ENCODE results near the gene ZNF552.

The ZNF552 gene

DNA sequence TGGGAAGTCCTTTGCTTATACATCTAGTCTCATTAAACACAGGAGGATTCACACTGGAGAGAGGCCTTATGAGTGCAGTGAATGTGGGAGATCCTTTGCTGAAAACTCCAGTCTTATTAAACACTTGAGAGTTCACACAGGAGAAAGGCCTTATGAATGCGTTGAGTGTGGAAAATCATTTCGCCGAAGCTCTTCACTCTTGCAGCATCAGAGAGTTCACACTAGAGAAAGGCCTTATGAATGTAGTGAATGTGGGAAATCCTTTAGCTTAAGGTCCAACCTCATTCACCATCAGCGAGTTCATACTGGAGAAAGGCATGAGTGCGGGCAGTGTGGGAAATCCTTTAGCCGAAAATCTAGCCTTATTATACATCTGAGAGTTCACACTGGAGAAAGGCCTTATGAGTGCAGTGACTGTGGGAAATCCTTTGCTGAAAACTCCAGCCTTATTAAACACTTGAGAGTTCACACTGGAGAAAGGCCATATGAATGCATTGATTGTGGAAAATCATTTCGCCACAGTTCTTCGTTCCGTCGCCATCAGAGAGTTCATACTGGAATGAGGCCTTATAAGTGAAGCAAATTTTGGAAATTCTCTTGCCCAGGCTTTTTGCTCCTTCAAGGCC, 35.4 kb downstream of the ZNF552 start:
- peaks cover 24 to 60% (median 35%) of the 10 kb centered on the region in 5 donors for H3K9me3 ChIP-seq (ENCODE audit: control insufficient read depth in 5 of 5, low read length in 5 of 5)
- peak overlapping the region in 3 of 5 donors; percentile 3 to 46 (median 39) for H3K4me3 ChIP-seq (ENCODE audit: low read depth in 1 of 5, low read length in 5 of 5)
- no peak overlapping the region for H3K27ac ChIP-seq (ENCODE audit: low read depth, low read length)
- H3K9ac ChIP-seq (ENCODE audit: low read length in 5 of 5), result peak overlapping the region in 1 of 5 donors; percentile 31
- peaks cover 33 to 62% (median 53%) of the 10 kb centered on the region in 5 donors for H3K36me3 ChIP-seq (ENCODE audit: control insufficient read depth in 5 of 5, insufficient read depth in 5 of 5, low read length in 5 of 5)
- H3K4me1 ChIP-seq (ENCODE audit: control insufficient read depth in 5 of 5, insufficient read depth in 5 of 5, low read length in 5 of 5), result peaks cover 0 to 3% (median 0%) of the 10 kb centered on the region in 5 donors
- H3K27me3 ChIP-seq (ENCODE audit: control insufficient read depth in 5 of 5, insufficient read depth in 4 of 5, low read length in 5 of 5), result no peaks in the 10 kb centered on the region

DNA sequence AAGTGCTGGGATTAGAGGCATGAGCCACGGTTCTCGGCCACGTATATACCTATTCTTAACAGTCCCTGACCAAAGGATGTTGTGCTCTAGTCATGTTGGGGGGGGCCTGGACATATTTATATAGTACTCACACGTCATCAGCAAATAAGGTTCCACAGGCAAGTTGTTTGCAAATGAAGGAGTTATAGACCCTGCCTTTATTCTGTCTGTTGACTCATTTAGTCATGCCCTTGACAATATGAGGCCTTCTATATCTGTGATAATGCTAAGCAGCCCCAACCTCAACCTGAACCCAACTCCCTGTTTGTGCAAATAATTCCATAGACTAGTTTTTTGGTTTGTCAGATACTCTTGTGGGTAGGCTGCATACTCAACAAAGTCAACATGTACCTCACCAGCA, 36.4 kb downstream of the ZNF552 start:
- Histone ChIP-seq H3K9me3 (ENCODE audit: control insufficient read depth in 5 of 5, low read length in 5 of 5) (peaks cover 27 to 65% (median 35%) of the 10 kb centered on the region in 5 donors), H3K4me3 (ENCODE audit: low read depth in 1 of 5, low read length in 5 of 5) (peak overlapping the region in 3 of 5 donors; percentile 20 to 46 (median 39)), H3K9ac (ENCODE audit: low read length in 5 of 5) (no peak overlapping the region), H3K4me1 (ENCODE audit: control insufficient read depth in 5 of 5, insufficient read depth in 5 of 5, low read length in 5 of 5) (peaks cover 0 to 3% (median 0%) of the 10 kb centered on the region in 5 donors), H3K27me3 (ENCODE audit: control insufficient read depth in 5 of 5, insufficient read depth in 4 of 5, low read length in 5 of 5) (no peaks in the 10 kb centered on the region), H3K27ac (ENCODE audit: low read depth, low read length) (no peak overlapping the region), H3K36me3 (ENCODE audit: control insufficient read depth in 5 of 5, insufficient read depth in 5 of 5, low read length in 5 of 5) (peaks cover 33 to 65% (median 55%) of the 10 kb centered on the region in 5 donors)

DNA sequence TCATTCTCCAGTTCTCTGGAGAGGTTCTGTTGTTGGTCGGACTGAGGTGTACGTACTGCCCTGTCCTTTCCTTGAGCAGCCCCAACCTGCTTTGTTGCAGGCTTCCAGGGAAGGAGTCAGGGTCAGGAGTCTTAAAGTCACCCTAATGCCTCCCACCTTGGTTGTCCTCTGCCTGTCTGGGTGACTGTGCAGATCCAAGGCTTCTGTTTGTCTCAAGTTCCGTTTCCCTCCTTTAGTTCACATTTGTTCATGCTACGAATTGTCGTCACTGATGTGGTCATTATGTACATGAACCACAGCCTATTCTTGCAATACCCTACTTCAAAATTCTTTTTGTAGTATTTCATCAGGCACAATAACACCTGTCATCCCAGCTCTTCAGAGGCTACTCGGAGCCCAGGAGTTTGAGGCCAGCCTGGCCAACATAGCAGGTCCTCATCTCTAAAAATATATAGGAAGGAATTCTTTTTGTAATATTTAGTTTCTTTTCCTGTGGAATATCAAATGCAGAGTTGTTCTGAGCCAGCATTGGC, 37.9 kb downstream of the ZNF552 start:
- Histone ChIP-seq H3K4me3 (ENCODE audit: low read depth in 1 of 5, low read length in 5 of 5) (peak overlapping the region in 2 of 5 donors; percentile 37 to 39), H3K9me3 (ENCODE audit: control insufficient read depth in 5 of 5, low read length in 5 of 5) (peaks cover 27 to 68% (median 33%) of the 10 kb centered on the region in 5 donors), H3K36me3 (ENCODE audit: control insufficient read depth in 5 of 5, insufficient read depth in 5 of 5, low read length in 5 of 5) (peaks cover 35 to 68% (median 58%) of the 10 kb centered on the region in 5 donors), H3K4me1 (ENCODE audit: control insufficient read depth in 5 of 5, insufficient read depth in 5 of 5, low read length in 5 of 5) (peaks cover 0 to 3% (median 0%) of the 10 kb centered on the region in 5 donors), H3K27ac (ENCODE audit: low read depth, low read length) (no peak overlapping the region), H3K27me3 (ENCODE audit: control insufficient read depth in 5 of 5, insufficient read depth in 4 of 5, low read length in 5 of 5) (no peaks in the 10 kb centered on the region), H3K9ac (ENCODE audit: low read length in 5 of 5) (no peak overlapping the region)

DNA sequence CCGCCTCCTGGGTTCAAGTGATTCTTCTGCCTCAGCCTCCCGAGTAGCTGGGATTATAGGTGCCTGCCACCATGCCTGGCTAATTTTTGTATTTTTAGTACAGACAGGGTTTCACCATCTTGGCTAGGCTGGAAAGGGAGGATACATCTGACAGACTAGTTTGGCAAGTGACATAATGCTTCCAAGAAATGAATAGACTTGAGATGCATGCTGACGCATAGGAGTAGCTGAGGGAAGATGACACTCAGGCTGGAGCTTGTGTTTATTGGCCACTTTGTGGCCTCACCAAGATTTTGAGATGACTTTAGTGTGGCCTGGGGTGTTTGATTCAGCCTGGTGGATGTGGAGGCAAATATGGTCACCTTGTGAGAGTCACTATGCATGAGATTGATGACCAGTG, 41.2 kb downstream of the ZNF552 start:
- Histone ChIP-seq H3K36me3 (ENCODE audit: control insufficient read depth in 5 of 5, insufficient read depth in 5 of 5, low read length in 5 of 5) (peaks cover 9 to 41% (median 35%) of the 10 kb centered on the region in 5 donors), H3K27ac (ENCODE audit: low read depth, low read length) (no peak overlapping the region), H3K9ac (ENCODE audit: low read length in 5 of 5) (no peak overlapping the region), H3K9me3 (ENCODE audit: control insufficient read depth in 5 of 5, low read length in 5 of 5) (peaks cover 9 to 43% (median 10%) of the 10 kb centered on the region in 5 donors), H3K4me3 (ENCODE audit: low read depth in 1 of 5, low read length in 5 of 5) (peak overlapping the region in 1 of 5 donors; percentile 32), H3K4me1 (ENCODE audit: control insufficient read depth in 5 of 5, insufficient read depth in 5 of 5, low read length in 5 of 5) (peaks cover 0 to 16% (median 12%) of the 10 kb centered on the region in 5 donors), H3K27me3 (ENCODE audit: control insufficient read depth in 5 of 5, insufficient read depth in 4 of 5, low read length in 5 of 5) (no peaks in the 10 kb centered on the region)

DNA sequence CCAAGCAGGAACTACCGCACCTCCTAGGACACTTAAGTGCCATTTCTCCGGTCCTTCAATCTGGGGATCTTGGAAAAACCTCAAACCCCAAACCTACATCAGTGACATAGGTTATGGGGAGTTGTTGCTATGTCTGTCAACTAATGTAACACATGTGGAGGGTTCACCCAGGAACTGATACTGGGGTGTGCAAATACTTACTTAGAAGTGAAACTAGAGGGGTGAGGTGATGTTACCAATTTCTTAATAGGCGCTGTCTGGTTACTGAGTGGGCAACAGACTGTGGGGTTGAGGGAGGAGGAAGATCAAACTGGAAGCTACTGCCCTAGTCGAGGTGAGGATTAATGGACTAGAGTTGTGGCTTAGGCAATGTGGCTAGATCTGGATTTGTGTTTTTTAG, 43.3 kb downstream of the ZNF552 start:
- Histone ChIP-seq H3K27ac (ENCODE audit: low read depth, low read length) (no peak overlapping the region), H3K4me1 (ENCODE audit: control insufficient read depth in 5 of 5, insufficient read depth in 5 of 5, low read length in 5 of 5) (peaks cover 0 to 16% (median 12%) of the 10 kb centered on the region in 5 donors), H3K9ac (ENCODE audit: low read length in 5 of 5) (no peak overlapping the region), H3K36me3 (ENCODE audit: control insufficient read depth in 5 of 5, insufficient read depth in 5 of 5, low read length in 5 of 5) (peaks cover 2 to 20% (median 16%) of the 10 kb centered on the region in 5 donors), H3K27me3 (ENCODE audit: control insufficient read depth in 5 of 5, insufficient read depth in 4 of 5, low read length in 5 of 5) (no peaks in the 10 kb centered on the region), H3K9me3 (ENCODE audit: control insufficient read depth in 5 of 5, low read length in 5 of 5) (peaks cover 0 to 24% (median 4%) of the 10 kb centered on the region in 5 donors), H3K4me3 (ENCODE audit: low read depth in 1 of 5, low read length in 5 of 5) (peak overlapping the region in 2 of 5 donors; percentile 4 to 32)

DNA sequence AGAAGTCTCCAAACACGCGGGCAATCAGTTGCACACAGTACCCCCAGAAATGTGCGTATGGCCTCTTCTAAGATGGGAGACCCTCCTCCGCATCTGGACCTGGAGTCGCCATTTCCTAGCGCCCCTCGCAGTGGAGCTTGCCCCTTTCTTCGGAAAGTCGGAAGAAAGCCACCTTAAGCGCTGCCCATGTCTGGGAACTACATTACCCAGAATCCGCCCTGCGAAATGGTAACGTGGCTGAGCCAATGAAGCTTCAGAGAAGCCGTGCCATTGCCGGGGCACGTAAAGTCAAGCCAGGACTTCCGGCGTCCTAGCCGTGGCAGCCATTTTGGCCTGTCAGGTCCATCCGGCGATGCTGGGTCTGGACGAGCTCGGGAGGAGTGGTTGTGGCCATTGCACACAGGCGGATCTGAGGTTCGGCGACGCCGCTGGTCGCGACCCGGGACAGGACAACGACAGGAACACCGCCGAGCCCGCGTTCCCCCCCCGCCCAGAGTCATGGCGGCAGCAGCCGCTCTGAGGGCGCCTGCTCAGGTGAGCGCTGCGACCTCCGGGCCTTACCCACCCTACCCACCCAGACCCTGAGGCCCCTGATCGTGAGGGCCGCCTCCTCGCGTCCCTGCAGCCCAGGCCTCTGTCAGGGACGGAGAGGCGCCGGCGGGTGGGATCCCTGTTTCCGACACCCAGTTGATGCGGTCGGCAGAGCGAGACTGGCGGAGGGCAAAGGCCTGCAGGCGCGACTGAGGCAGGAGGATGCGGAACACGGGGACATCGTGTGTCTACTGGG, 45.2 kb downstream of the ZNF552 start, which contains the start of gene ZNF586:
Gene ZNF586, plus strand, starts transcription at position 332 of the 787 bp plus-strand sequence. Its CDS starts 167 bp downstream, at position 499.
- Histone ChIP-seq H3K27me3 (ENCODE audit: control insufficient read depth in 5 of 5, insufficient read depth in 4 of 5, low read length in 5 of 5) (no peaks in the 10 kb centered on the region), H3K36me3 (ENCODE audit: control insufficient read depth in 5 of 5, insufficient read depth in 5 of 5, low read length in 5 of 5) (peaks cover 2 to 14% (median 9%) of the 10 kb centered on the region in 5 donors), H3K4me1 (ENCODE audit: control insufficient read depth in 5 of 5, insufficient read depth in 5 of 5, low read length in 5 of 5) (peaks cover 0 to 16% (median 12%) of the 10 kb centered on the region in 5 donors), H3K9ac (ENCODE audit: low read length in 5 of 5) (peak within 1 kb of the TSS in 4 of 5 donors; percentile 71 to 89 (median 81)), H3K9me3 (ENCODE audit: control insufficient read depth in 5 of 5, low read length in 5 of 5) (peaks cover 0 to 17% (median 4%) of the 10 kb centered on the region in 5 donors), H3K27ac (ENCODE audit: low read depth, low read length) (no peak within 1 kb of the TSS), H3K4me3 (ENCODE audit: low read depth in 1 of 5, low read length in 5 of 5) (peak within 1 kb of the TSS; percentile 75 to 93 (median 91))

DNA sequence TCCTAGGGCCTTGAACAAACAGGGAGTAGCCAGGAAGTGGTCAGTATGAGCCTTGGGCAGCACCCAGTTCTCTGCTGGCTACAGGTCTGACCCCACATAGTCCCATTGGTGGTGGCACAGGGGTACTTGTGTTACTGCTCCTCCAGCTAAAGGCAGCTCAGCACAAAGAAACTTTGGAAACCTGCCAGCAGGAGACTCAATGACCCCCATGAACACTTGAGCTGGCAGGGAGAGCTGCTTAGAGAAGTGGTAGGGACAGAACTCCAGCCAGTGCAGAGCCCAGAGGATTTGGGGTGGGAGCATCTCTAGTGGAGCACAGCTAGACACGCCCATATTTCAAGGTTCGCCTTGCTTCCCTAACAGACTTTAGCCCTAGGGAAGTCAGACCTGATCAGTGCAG, 55.6 kb downstream of the ZNF552 start:
- H3K4me3 ChIP-seq (ENCODE audit: low read depth in 1 of 5, low read length in 5 of 5), result peak overlapping the region in 3 of 5 donors; percentile 4 to 15 (median 9)
- peaks cover 0 to 4% (median 0%) of the 10 kb centered on the region in 5 donors for H3K4me1 ChIP-seq (ENCODE audit: control insufficient read depth in 5 of 5, insufficient read depth in 5 of 5, low read length in 5 of 5)
- no peaks in the 10 kb centered on the region for H3K27me3 ChIP-seq (ENCODE audit: control insufficient read depth in 5 of 5, insufficient read depth in 4 of 5, low read length in 5 of 5)
- peaks cover 17 to 45% (median 25%) of the 10 kb centered on the region in 5 donors for H3K9me3 ChIP-seq (ENCODE audit: control insufficient read depth in 5 of 5, low read length in 5 of 5)
- H3K36me3 ChIP-seq (ENCODE audit: control insufficient read depth in 5 of 5, insufficient read depth in 5 of 5, low read length in 5 of 5), result peaks cover 40 to 68% (median 57%) of the 10 kb centered on the region in 5 donors
- H3K27ac ChIP-seq (ENCODE audit: low read depth, low read length), result no peak overlapping the region
- H3K9ac ChIP-seq (ENCODE audit: low read length in 5 of 5), result no peak overlapping the region

DNA sequence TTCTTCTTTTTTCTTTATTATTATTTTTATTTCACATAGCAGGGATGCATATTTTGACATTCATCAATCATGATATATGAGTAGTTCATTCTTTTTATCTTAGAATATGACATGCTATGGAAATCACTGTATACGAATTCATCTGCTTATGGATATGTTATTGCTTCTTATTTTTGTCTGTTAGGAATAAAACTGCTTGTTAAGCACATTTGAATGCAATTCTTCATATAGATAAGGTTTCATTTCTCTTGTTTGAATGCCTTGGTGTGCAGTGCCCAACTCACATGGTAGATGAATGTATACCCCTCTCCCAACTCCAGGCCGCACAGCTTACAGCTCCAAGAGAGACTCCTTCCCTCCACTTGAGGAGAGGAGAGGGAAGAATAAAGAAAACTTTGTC, 56.8 kb downstream of the ZNF552 start:
- H3K9me3 ChIP-seq (ENCODE audit: control insufficient read depth in 5 of 5, low read length in 5 of 5), result peaks cover 28 to 57% (median 35%) of the 10 kb centered on the region in 5 donors
- no peak overlapping the region for H3K4me3 ChIP-seq (ENCODE audit: low read depth in 1 of 5, low read length in 5 of 5)
- H3K9ac ChIP-seq (ENCODE audit: low read length in 5 of 5), result no peak overlapping the region
- no peaks in the 10 kb centered on the region for H3K27me3 ChIP-seq (ENCODE audit: control insufficient read depth in 5 of 5, insufficient read depth in 4 of 5, low read length in 5 of 5)
- H3K27ac ChIP-seq (ENCODE audit: low read depth, low read length), result no peak overlapping the region
- peaks cover 49 to 77% (median 69%) of the 10 kb centered on the region in 5 donors for H3K36me3 ChIP-seq (ENCODE audit: control insufficient read depth in 5 of 5, insufficient read depth in 5 of 5, low read length in 5 of 5)
- H3K4me1 ChIP-seq (ENCODE audit: control insufficient read depth in 5 of 5, insufficient read depth in 5 of 5, low read length in 5 of 5), result peaks cover 0 to 7% (median 0%) of the 10 kb centered on the region in 5 donors

Data from subcutaneous abdominal adipose tissue (tissue), 5 donors.